ENCODE results near the gene THSD4. TPM values are rescaled to one million over a fixed set of nuclear protein-coding genes. Genes with fewer than 3 reads are reported as not detected.

The THSD4 gene
- total and polyA plus RNA-seq, 2 of the 4 experiments (the other 2 are of a cell fraction): 25.5 to 31.1 TPM

GRCh38 chr15:71357321-71357732, 242.1 kb downstream of the THSD4 start:
- H2BK15ac ChIP-seq (ENCODE audit: low read depth, low read length): no peak overlapping the region
- H3K14ac ChIP-seq (replicated peaks; ENCODE audit: low read depth, low read length): no peak overlapping the region
- H2AK9ac ChIP-seq (replicated peaks; ENCODE audit: low read depth, low read length, poor library complexity): no peak overlapping the region
- no peak overlapping the region for H2BK5ac ChIP-seq (ENCODE audit: low read depth, low read length, poor library complexity, severe bottlenecking)
- H3K56ac ChIP-seq (ENCODE audit: extremely low read depth, insufficient read depth, low read length): no peak overlapping the region
- peaks cover 10% of the 10 kb centered on the region; the same call in 1 of the 2 replicates for H3K36me3 ChIP-seq (ENCODE audit: control insufficient read depth, insufficient read depth, low read length)
- H3K9me3 ChIP-seq (ENCODE audit: control insufficient read depth, insufficient read depth, low read length): no peaks in the 10 kb centered on the region
- H3K23ac ChIP-seq (ENCODE audit: low read depth, low read length): no peak overlapping the region
- H2AK5ac ChIP-seq (ENCODE audit: low read depth, low read length): no peak overlapping the region
- H4K5ac ChIP-seq (ENCODE audit: low read depth, low read length): no peak overlapping the region
- H2BK20ac ChIP-seq (ENCODE audit: low read depth, low read length): no peak overlapping the region
- H4K20me1 ChIP-seq (ENCODE audit: insufficient read depth, low read length): no peaks in the 10 kb centered on the region
- no peaks in the 10 kb centered on the region; the same call in none of the 2 replicates for H3K9me1 ChIP-seq (ENCODE audit: insufficient read depth, low read length)
- intact Hi-C loops (cut with micrococcal nuclease) (no loop called here), dilution Hi-C loops (cut with HindIII; ENCODE audit: low sequenced_read_pairs, unreplicated experiment) (no loop called here), in situ Hi-C loops (cut with MboI; ENCODE audit: low sequenced_read_pairs) (no loop called here)
- ATAC-seq (ENCODE audit: low read depth) (no peak), DNase-seq (no peak)
- H3K27me3 ChIP-seq (ENCODE audit: control insufficient read depth, insufficient read depth, low read length): no peaks in the 10 kb centered on the region
- H3K4me3 ChIP-seq (ENCODE audit: insufficient read depth, low read depth, low read length): no peak overlapping the region
- H3K4ac ChIP-seq (ENCODE audit: low read depth, low read length): no peak overlapping the region; the same call in 1 of the 2 replicates
- H3K18ac ChIP-seq (ENCODE audit: low read depth, low read length): no peak overlapping the region
- no peak overlapping the region for H3K27ac ChIP-seq (ENCODE audit: insufficient read depth, low read length)
- no CpG with 5 or more reads among the region's 9 CpGs for WGBS, 2 experiments (ENCODE audit: extremely low coverage in 2 of 2, insufficient read length in 1 of 2)
- POLR2A ChIA-PET (ENCODE audit: unreplicated experiment): no interaction called here
- H3K4me1 ChIP-seq (ENCODE audit: control insufficient read depth, insufficient read depth, low read length): peaks cover 9% of the 10 kb centered on the region; the same call in 1 of the 2 replicates
- H2AFZ ChIP-seq (replicated peaks; ENCODE audit: low read length, poor library complexity): peak overlapping the region; percentile 10
- BruUV-seq (replicated peaks): no TSS peak
- H4K91ac ChIP-seq (ENCODE audit: insufficient read depth, low read depth, low read length): no peak overlapping the region
- no peak overlapping the region for H4K8ac ChIP-seq (ENCODE audit: low read depth in 2 of 2, low read length in 2 of 2)
- H3K9ac ChIP-seq (ENCODE audit: low read depth, low read length): no peak overlapping the region
- peaks cover 0 to 7% of the 10 kb centered on the region in 2 experiments; a peak in 1 of 4 replicates for H3K79me1 ChIP-seq (ENCODE audit: low read depth in 1 of 2, low read length in 2 of 2)
- no peak overlapping the region for H3K4me2 ChIP-seq (ENCODE audit: low read depth, low read length)
- TF ChIP-seq, protein P1, sequence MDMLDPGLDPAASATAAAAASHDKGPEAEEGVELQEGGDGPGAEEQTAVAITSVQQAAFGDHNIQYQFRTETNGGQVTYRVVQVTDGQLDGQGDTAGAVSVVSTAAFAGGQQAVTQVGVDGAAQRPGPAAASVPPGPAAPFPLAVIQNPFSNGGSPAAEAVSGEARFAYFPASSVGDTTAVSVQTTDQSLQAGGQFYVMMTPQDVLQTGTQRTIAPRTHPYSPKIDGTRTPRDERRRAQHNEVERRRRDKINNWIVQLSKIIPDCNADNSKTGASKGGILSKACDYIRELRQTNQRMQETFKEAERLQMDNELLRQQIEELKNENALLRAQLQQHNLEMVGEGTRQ (IDR thresholded peaks at IDR 0.05; ENCODE audit: low read depth, low read length): no peak
- TF ChIP-seq FOS (IDR thresholded peaks at IDR 0.05; ENCODE audit: low read depth, low read length) (no peak), ELK1 (IDR thresholded peaks at IDR 0.05; ENCODE audit: borderline replicate concordance, low read depth, low read length) (no peak), MAZ (IDR thresholded peaks at IDR 0.05; ENCODE audit: borderline replicate concordance, low read depth, low read length) (no peak), RCOR1 (IDR thresholded peaks at IDR 0.05; ENCODE audit: insufficient replicate concordance, low read length) (no peak), RFX5 (IDR thresholded peaks at IDR 0.05; ENCODE audit: low read depth, low read length) (no peak), CEBPB (IDR thresholded peaks at IDR 0.05; ENCODE audit: low read depth, low read length) (no peak)
- no peak overlapping the region for H2BK120ac ChIP-seq (ENCODE audit: low read depth, low read length)
- CTCF ChIA-PET: no interaction called here

Measured in IMR-90 (cell line).